ENCODE measurements around the gene SRGAP3.

The SRGAP3 gene

DNA sequence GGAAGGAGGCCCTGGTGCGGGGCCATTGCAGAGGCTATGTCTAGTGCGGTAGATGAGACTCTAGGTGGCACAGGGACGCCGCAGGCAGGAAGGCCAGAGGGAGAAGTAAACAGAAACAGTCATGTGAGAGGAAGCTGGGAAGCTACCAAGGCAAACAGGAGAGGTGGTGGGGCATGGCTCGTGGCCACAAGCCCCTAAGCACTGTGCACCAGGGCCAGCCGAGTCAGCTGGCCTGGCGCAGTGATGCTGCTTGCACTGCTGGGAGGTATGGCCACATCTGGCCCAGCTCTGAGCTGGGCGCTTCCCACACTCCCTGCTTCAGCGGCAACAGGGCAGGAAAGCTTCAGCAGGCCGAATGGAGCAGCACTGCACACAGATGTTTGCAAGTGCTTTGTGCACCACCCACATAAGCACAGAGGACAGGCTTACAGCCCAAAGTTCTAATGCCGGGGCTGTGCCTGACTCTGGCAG lies 76.6 kb downstream of the SRGAP3 start:
- DNase-seq (ENCODE audit: low spot score): no peak
- Histone ChIP-seq H3K4me3 (no peak overlapping the region), H3K27ac (no peak overlapping the region)
- TF ChIP-seq, protein P1, sequence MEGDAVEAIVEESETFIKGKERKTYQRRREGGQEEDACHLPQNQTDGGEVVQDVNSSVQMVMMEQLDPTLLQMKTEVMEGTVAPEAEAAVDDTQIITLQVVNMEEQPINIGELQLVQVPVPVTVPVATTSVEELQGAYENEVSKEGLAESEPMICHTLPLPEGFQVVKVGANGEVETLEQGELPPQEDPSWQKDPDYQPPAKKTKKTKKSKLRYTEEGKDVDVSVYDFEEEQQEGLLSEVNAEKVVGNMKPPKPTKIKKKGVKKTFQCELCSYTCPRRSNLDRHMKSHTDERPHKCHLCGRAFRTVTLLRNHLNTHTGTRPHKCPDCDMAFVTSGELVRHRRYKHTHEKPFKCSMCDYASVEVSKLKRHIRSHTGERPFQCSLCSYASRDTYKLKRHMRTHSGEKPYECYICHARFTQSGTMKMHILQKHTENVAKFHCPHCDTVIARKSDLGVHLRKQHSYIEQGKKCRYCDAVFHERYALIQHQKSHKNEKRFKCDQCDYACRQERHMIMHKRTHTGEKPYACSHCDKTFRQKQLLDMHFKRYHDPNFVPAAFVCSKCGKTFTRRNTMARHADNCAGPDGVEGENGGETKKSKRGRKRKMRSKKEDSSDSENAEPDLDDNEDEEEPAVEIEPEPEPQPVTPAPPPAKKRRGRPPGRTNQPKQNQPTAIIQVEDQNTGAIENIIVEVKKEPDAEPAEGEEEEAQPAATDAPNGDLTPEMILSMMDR (IDR thresholded peaks at IDR 0.05): no peak

GRCh38 chr3:9170851-9171160 lies 78.6 kb downstream of the SRGAP3 start:
- no peak overlapping the region for H3K4me3 ChIP-seq
- H3K27ac ChIP-seq: no peak overlapping the region
- TF ChIP-seq, protein P1 (IDR thresholded peaks at IDR 0.05): no peak
- DNase-seq (ENCODE audit: low spot score): no peak

DNA sequence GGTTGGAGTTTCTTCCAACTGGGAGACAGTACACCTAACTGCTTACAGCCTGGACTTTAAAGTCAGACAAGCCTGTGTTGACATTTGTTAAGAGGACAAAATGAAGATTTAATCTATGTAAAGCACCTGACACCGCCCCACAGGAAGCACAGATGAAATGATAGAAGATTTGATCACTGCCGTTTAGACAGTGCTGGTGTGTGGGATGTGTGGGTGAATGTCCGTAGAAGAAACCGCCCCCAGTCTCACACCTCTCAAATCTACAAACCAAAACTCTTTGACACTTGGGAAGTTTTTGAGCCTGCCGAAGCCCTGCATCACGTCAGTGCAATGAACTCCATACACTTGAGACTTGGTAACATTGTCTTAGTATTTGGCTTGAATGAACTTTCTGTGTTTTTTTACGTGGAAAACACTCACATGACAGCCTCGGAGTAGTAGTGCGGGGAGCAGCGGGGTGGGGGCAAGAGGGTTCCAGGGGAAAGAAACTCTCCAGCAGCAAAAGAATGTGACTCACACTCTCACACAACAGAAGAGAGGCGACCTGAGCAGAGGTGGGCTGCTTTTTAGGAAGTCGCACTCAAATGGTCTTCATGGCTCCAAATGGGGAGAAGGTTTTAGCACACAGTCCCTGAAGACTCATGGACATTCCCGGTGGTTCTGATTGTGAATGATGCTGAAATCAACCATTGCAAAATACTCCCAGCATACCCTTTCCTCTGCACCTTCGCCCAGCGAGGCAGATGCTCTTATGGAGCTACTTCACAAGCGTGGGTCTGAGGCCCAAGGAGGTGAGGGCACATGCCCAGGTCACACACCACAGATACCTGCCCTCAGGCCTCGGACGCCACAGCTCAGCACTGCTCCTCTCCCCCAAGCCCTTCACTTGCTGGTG lies 79.2 kb downstream of the SRGAP3 start:
- TF ChIP-seq, protein P1 (IDR thresholded peaks at IDR 0.05): no peak
- no peak overlapping the region for H3K27ac ChIP-seq
- no peak overlapping the region for H3K4me3 ChIP-seq
- DNase-seq (ENCODE audit: low spot score): no peak

GRCh38 chr3:9169326-9169725 lies 80.1 kb downstream of the SRGAP3 start:
- Histone ChIP-seq H3K27ac (no peak overlapping the region), H3K4me3 (no peak overlapping the region)

GRCh38 chr3:9168241-9168741 lies 81.2 kb downstream of the SRGAP3 start:
- DNase-seq (ENCODE audit: low spot score): no peak
- no peak overlapping the region for H3K27ac ChIP-seq
- TF ChIP-seq, protein P1 (IDR thresholded peaks at IDR 0.05): no peak

More at GRCh38 chr3:9169326-9169725, 80.1 kb downstream of the SRGAP3 start:
- TF ChIP-seq, protein P1 (IDR thresholded peaks at IDR 0.05): no peak
- no peak for DNase-seq (ENCODE audit: low spot score)

DNA sequence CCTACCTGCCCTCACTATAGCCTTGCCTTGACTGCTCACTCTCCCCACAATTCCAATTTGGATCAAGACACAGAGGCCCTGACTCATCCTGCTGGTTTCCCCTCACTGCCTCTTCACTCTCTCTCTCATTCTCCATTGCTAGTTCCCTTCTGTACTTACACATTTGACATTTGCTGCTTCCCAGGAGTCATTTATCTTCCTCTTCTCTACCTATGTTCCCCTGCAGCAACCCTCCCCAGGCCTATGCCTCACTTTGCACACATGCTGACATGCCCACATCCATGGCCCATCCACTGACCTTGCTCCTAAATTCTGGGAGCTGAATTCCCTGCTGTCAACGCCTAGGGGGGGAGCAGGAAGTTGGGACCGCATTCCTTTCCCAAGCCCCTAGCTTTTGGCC lies 82.2 kb downstream of the SRGAP3 start:
- no peak overlapping the region for H3K27ac ChIP-seq
- no peak for DNase-seq (ENCODE audit: low spot score)
- no peak overlapping the region for H3K4me3 ChIP-seq
- TF ChIP-seq, protein P1 (IDR thresholded peaks at IDR 0.05): no peak

More at GRCh38 chr3:9168241-9168741, 81.2 kb downstream of the SRGAP3 start:
- H3K4me3 ChIP-seq: no peak overlapping the region

- H3K27ac ChIP-seq: no peak overlapping the region
- TF ChIP-seq, protein P1 (IDR thresholded peaks at IDR 0.05): no peak
- no peak for DNase-seq (ENCODE audit: low spot score)
- no peak overlapping the region for H3K4me3 ChIP-seq
Measured at GRCh38 chr3:9165421-9165820, 84.0 kb downstream of the SRGAP3 start.
